ENCODE data around the gene FIGNL2. TPM values are rescaled to one million over a fixed set of nuclear protein-coding genes. Genes with fewer than 3 reads are reported as not detected.

The FIGNL2 gene
- total RNA-seq, 1 experiment from 2014 or later = 0.27 TPM

DNA sequence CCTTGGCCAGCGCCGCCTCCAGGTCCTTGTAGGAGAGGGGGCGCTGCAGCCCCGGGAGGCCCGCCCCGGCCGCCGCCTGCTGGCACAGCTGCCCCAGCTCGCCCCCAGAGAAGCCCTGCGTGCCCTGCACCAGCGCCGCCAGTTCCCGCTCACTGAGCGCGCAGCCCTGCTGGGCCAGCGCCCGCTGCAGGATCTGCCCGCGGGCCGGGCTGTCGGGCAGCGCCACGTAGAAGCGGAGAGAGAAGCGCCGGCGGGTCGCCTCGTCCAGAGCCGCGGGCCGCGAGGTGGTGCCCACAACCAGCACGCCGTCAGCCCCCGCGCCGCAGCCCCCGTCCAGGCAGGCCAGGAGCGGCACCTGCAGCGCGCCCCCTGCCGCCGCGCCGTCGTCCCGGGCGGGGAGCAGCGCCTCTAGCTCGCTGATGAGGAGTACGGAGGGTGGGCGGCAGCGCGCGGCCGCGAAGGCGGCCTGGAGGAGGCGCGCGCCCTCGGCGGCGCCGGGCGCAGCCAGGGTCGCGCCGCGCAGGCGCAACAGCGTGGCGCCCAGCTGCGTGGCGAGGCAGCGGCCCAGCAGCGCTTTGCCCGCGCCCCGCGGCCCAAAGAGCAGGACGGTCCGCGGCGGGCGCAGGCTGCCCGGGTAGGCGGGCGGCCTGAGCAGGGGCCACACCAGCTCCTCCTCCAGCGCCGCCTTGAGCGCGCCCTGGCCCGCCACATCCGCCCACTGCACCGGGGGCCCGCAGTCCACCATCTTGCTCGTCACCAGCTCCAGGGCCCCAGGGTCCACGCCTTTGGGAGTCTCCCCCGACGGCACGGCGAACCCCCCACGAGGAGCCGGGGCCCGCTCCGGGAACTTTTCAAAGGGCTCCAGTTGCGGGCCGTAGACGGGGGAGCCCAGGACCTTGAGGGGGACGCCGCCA is 27.7 kb downstream of the FIGNL2 start:
- ChIA-PET RAD21 (ENCODE audit: low non-redundant PET in 1 of 2, low total read pairs in 2 of 2, uncharacterized antibody in 2 of 2, unreplicated experiment in 2 of 2) (interaction anchor here in 1 of 2 experiments (1.4 kb wide), 1 partner anchor 54 kb away, joined by 4 read pairs; no protein-coding TSS in a partner anchor), POLR2A (no interaction called here), CTCF (interaction anchor here (0.6 to 1.7 kb wide), 5 partner anchors 11 to 449 kb away, joined by 3 to 8 read pairs (median 4); no protein-coding TSS in a partner anchor)
- Histone ChIP-seq H3K4me3 (replicated peaks in 1 of 2; ENCODE audit: low read depth in 1 of 2, low read length in 2 of 2) (peak overlapping the region; percentile 58 to 65), H4K20me1 (ENCODE audit: insufficient read depth) (no peaks in the 10 kb centered on the region), H3K27me3 (ENCODE audit: insufficient read depth, low read length) (no peaks in the 10 kb centered on the region), H3K27ac (ENCODE audit: low read depth, low read length) (peak overlapping the region; percentile 85), H3K4me1 (ENCODE audit: control insufficient read depth in 1 of 2, insufficient read depth in 2 of 2, low read length in 2 of 2) (peaks cover 2 to 11% of the 10 kb centered on the region in 2 experiments; a peak in 2 of 4 replicates), H3K79me2 (ENCODE audit: insufficient read depth, low read length) (no peaks in the 10 kb centered on the region), H2AFZ (ENCODE audit: low read depth, low read length, poor library complexity, severe bottlenecking) (no peak overlapping the region), H3K9ac (ENCODE audit: low read length) (peak overlapping the region; percentile 77), H3K9me2 (ENCODE audit: insufficient read depth) (no peaks in the 10 kb centered on the region), H3K9me3 (ENCODE audit: control insufficient read depth in 1 of 2, insufficient read depth in 1 of 2, low read depth in 1 of 2, low read length in 2 of 2) (no peaks in the 10 kb centered on the region), H3K36me3 (ENCODE audit: control insufficient read depth in 1 of 2, insufficient read depth in 2 of 2, low read length in 2 of 2) (no peaks in the 10 kb centered on the region), H3K4me2 (ENCODE audit: low read length) (peak overlapping the region; percentile 79)
- intact Hi-C loops (cut with micrococcal nuclease) = no loop called here
- no TSS peak for BruUV-seq (replicated peaks)
- DNase-seq (ENCODE audit: low read depth, low spot score) (no peak), ATAC-seq (peak; percentile 75)
- no peak for TF ChIP-seq CBX3 (IDR thresholded peaks at IDR 0.05; ENCODE audit: low read depth)
- no peak for TF ChIP-seq RAD21 (IDR thresholded peaks at IDR 0.05; ENCODE audit: low read depth)
- TF ChIP-seq SP1 (IDR thresholded peaks at IDR 0.05; ENCODE audit: low read depth) = no peak
- no peak for TF ChIP-seq FOSL1 (IDR thresholded peaks at IDR 0.05; ENCODE audit: low read depth)
- no peak for TF ChIP-seq EZH2 (IDR thresholded peaks at IDR 0.05)
- TF ChIP-seq EGR1 (IDR thresholded peaks at IDR 0.05; ENCODE audit: low read depth) = peak; percentile 11; the same call in 1 of the 2 replicates
- TF ChIP-seq SRF (IDR thresholded peaks at IDR 0.05; ENCODE audit: low read depth) = no peak
- TF ChIP-seq YY1 (IDR thresholded peaks at IDR 0.05; ENCODE audit: extremely low read depth, insufficient replicate concordance, low read depth, low read length) = no peak
- no peak for TF ChIP-seq ATF3 (IDR thresholded peaks at IDR 0.05)
- TF ChIP-seq POLR2A (IDR thresholded peaks at IDR 0.05; ENCODE audit: borderline replicate concordance, extremely low read depth, insufficient read depth, insufficient read length) = no peak
- no peak for TF ChIP-seq CEBPB (IDR thresholded peaks at IDR 0.05; ENCODE audit: low read depth)
- peak; percentile 72 for TF ChIP-seq POLR2AphosphoS5 (IDR thresholded peaks at IDR 0.05; ENCODE audit: low read depth, low read length)
- TF ChIP-seq, protein P1, sequence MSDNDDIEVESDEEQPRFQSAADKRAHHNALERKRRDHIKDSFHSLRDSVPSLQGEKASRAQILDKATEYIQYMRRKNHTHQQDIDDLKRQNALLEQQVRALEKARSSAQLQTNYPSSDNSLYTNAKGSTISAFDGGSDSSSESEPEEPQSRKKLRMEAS (IDR thresholded peaks at IDR 0.05) = peak; percentile 68
- no peak for TF ChIP-seq REST (IDR thresholded peaks at IDR 0.05; ENCODE audit: low read depth)
- no peak for TF ChIP-seq ZNF274 (IDR thresholded peaks at IDR 0.05; ENCODE audit: low read depth, low read length)
- 0 out of 2 replicates have a peak, but pooled peaks have one; percentile 40 for TF ChIP-seq SIN3A (IDR thresholded peaks at IDR 0.05; ENCODE audit: low read depth)
- no peak for TF ChIP-seq JUND (IDR thresholded peaks at IDR 0.05)
- TF ChIP-seq ELF1 (IDR thresholded peaks at IDR 0.05; ENCODE audit: borderline replicate concordance, low read depth) = no peak
- peak; percentile 78 for TF ChIP-seq ZFX (IDR thresholded peaks at IDR 0.05)
- TF ChIP-seq, protein P2, sequence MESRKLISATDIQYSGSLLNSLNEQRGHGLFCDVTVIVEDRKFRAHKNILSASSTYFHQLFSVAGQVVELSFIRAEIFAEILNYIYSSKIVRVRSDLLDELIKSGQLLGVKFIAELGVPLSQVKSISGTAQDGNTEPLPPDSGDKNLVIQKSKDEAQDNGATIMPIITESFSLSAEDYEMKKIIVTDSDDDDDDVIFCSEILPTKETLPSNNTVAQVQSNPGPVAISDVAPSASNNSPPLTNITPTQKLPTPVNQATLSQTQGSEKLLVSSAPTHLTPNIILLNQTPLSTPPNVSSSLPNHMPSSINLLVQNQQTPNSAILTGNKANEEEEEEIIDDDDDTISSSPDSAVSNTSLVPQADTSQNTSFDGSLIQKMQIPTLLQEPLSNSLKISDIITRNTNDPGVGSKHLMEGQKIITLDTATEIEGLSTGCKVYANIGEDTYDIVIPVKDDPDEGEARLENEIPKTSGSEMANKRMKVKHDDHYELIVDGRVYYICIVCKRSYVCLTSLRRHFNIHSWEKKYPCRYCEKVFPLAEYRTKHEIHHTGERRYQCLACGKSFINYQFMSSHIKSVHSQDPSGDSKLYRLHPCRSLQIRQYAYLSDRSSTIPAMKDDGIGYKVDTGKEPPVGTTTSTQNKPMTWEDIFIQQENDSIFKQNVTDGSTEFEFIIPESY (IDR thresholded peaks at IDR 0.05; ENCODE audit: extremely low read depth, insufficient replicate concordance, low read length) = peak; percentile 20
- no peak for TF ChIP-seq EZH2phosphoT487 (IDR thresholded peaks at IDR 0.05; ENCODE audit: borderline replicate concordance)
- TF ChIP-seq TCF7L2 (IDR thresholded peaks at IDR 0.05; ENCODE audit: borderline replicate concordance, extremely low read depth, insufficient read depth, insufficient read length) = no peak
